ENCODE measurements around the gene LYPD4. TPM values are rescaled to one million over a fixed set of nuclear protein-coding genes. Genes with fewer than 3 reads are reported as not detected.

Gene LYPD4
- total and polyA plus RNA-seq, 9 donors, result not detected

GRCh38 chr19:41853344-41853743 lies 8.9 kb upstream of the LYPD4 start:
- Histone ChIP-seq H3K27me3 (ENCODE audit: control insufficient read depth, insufficient read depth, low read length) (peaks cover 17% of the 10 kb centered on the region), H3K4me1 (ENCODE audit: control insufficient read depth, insufficient read depth, low read length) (no peaks in the 10 kb centered on the region), H3K9me3 (replicated peaks; ENCODE audit: control insufficient read depth, low read depth, low read length) (no peaks in the 10 kb centered on the region), H3K36me3 (ENCODE audit: control insufficient read depth, insufficient read depth, low read length) (no peaks in the 10 kb centered on the region), H3K27ac (ENCODE audit: low read length) (no peak overlapping the region), H3K4me3 (ENCODE audit: low read length) (no peak overlapping the region)
- DNase-seq, result no peak
- 0% methylated on average over 1 of the region's 2 CpGs for WGBS (ENCODE audit: insufficient coverage)

GRCh38 chr19:41851456-41851855 lies 7.0 kb upstream of the LYPD4 start:
- DNase-seq, result no peak
- Histone ChIP-seq H3K27me3 (ENCODE audit: control insufficient read depth, insufficient read depth, low read length) (peaks cover 17% of the 10 kb centered on the region), H3K36me3 (ENCODE audit: control insufficient read depth, insufficient read depth, low read length) (no peaks in the 10 kb centered on the region), H3K4me1 (ENCODE audit: control insufficient read depth, insufficient read depth, low read length) (no peaks in the 10 kb centered on the region), H3K9me3 (replicated peaks; ENCODE audit: control insufficient read depth, low read depth, low read length) (no peaks in the 10 kb centered on the region), H3K4me3 (ENCODE audit: low read length) (no peak overlapping the region), H3K27ac (ENCODE audit: low read length) (no peak overlapping the region)
- WGBS (ENCODE audit: insufficient coverage), result 14% methylated on average over 1 of the region's 4 CpGs

GRCh38 chr19:41850381-41850780 lies 5.9 kb upstream of the LYPD4 start:
- H3K27ac ChIP-seq (ENCODE audit: low read length), result no peak overlapping the region
- DNase-seq, result no peak
- 62% methylated on average over 4 of the region's 5 CpGs for WGBS (ENCODE audit: insufficient coverage)
- H3K36me3 ChIP-seq (ENCODE audit: control insufficient read depth, insufficient read depth, low read length), result no peaks in the 10 kb centered on the region
- H3K4me1 ChIP-seq (ENCODE audit: control insufficient read depth, insufficient read depth, low read length), result no peaks in the 10 kb centered on the region
- peaks cover 17% of the 10 kb centered on the region for H3K27me3 ChIP-seq (ENCODE audit: control insufficient read depth, insufficient read depth, low read length)
- H3K9me3 ChIP-seq (replicated peaks; ENCODE audit: control insufficient read depth, low read depth, low read length), result no peaks in the 10 kb centered on the region
- H3K4me3 ChIP-seq (ENCODE audit: low read length), result no peak overlapping the region

- Histone ChIP-seq H3K27me3 (ENCODE audit: control insufficient read depth, insufficient read depth, low read length) (peaks cover 13% of the 10 kb centered on the region), H3K9me3 (replicated peaks; ENCODE audit: control insufficient read depth, low read depth, low read length) (no peaks in the 10 kb centered on the region), H3K27ac (ENCODE audit: low read length) (no peak overlapping the region), H3K4me1 (ENCODE audit: control insufficient read depth, insufficient read depth, low read length) (no peaks in the 10 kb centered on the region), H3K36me3 (ENCODE audit: control insufficient read depth, insufficient read depth, low read length) (no peaks in the 10 kb centered on the region), H3K4me3 (ENCODE audit: low read length) (no peak overlapping the region)
- WGBS (ENCODE audit: insufficient coverage), result no CpG with 5 or more reads among the region's 2 CpGs
- DNase-seq, result no peak
These were observed 4.6 kb upstream of the LYPD4 start for GRCh38 chr19:41849067-41849466.

- no peaks in the 10 kb centered on the region for H3K9me3 ChIP-seq (replicated peaks; ENCODE audit: control insufficient read depth, low read depth, low read length)
- H3K27me3 ChIP-seq (ENCODE audit: control insufficient read depth, insufficient read depth, low read length), result peaks cover 10% of the 10 kb centered on the region
- DNase-seq, result no peak
- WGBS (ENCODE audit: insufficient coverage), result 85% methylated on average over 5 of the region's 6 CpGs
- no peaks in the 10 kb centered on the region for H3K36me3 ChIP-seq (ENCODE audit: control insufficient read depth, insufficient read depth, low read length)
- no peaks in the 10 kb centered on the region for H3K4me1 ChIP-seq (ENCODE audit: control insufficient read depth, insufficient read depth, low read length)
- H3K4me3 ChIP-seq (ENCODE audit: low read length), result no peak overlapping the region
- no peak overlapping the region for H3K27ac ChIP-seq (ENCODE audit: low read length)
These were observed 4.2 kb upstream of the LYPD4 start for GRCh38 chr19:41848666-41849065.

GRCh38 chr19:41847351-41848105 lies 3.0 kb upstream of the LYPD4 start:
- H3K27me3 ChIP-seq (ENCODE audit: control insufficient read depth, insufficient read depth, low read length), result peaks cover 7% of the 10 kb centered on the region
- WGBS (ENCODE audit: insufficient coverage), result 86% methylated on average over 8 of the region's 19 CpGs
- no peaks in the 10 kb centered on the region for H3K9me3 ChIP-seq (replicated peaks; ENCODE audit: control insufficient read depth, low read depth, low read length)
- no peak overlapping the region for H3K27ac ChIP-seq (ENCODE audit: low read length)
- no peak overlapping the region for H3K4me3 ChIP-seq (ENCODE audit: low read length)
- no peaks in the 10 kb centered on the region for H3K4me1 ChIP-seq (ENCODE audit: control insufficient read depth, insufficient read depth, low read length)
- no peaks in the 10 kb centered on the region for H3K36me3 ChIP-seq (ENCODE audit: control insufficient read depth, insufficient read depth, low read length)
- DNase-seq, result no peak

- DNase-seq, result no peak
- Histone ChIP-seq H3K9me3 (replicated peaks; ENCODE audit: control insufficient read depth, low read depth, low read length) (no peaks in the 10 kb centered on the region), H3K27me3 (ENCODE audit: control insufficient read depth, insufficient read depth, low read length) (no peaks in the 10 kb centered on the region), H3K27ac (ENCODE audit: low read length) (no peak overlapping the region), H3K4me1 (ENCODE audit: control insufficient read depth, insufficient read depth, low read length) (no peaks in the 10 kb centered on the region), H3K36me3 (ENCODE audit: control insufficient read depth, insufficient read depth, low read length) (no peaks in the 10 kb centered on the region), H3K4me3 (ENCODE audit: low read length) (no peak overlapping the region)
- 92% methylated on average over 7 of the region's 23 CpGs for WGBS (ENCODE audit: insufficient coverage)
These were observed 638 bp upstream of the LYPD4 start for GRCh38 chr19:41845051-41845590.

DNA sequence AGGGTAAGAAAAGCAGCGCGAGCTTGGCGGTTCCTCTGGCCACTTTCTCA lies 343 bp upstream of the LYPD4 start, which contains the start of gene DMRTC2:
Gene DMRTC2, plus strand, starts transcription at position 42 of the 50 bp plus-strand sequence. CDS start 2,387 bp downstream, outside the sequence.
- WGBS (ENCODE audit: insufficient coverage), result no CpG with 5 or more reads among the region's 3 CpGs
- Histone ChIP-seq H3K27me3 (ENCODE audit: control insufficient read depth, insufficient read depth, low read length) (no peaks in the 10 kb centered on the region), H3K4me3 (ENCODE audit: low read length) (no peak within 1 kb of the TSS), H3K36me3 (ENCODE audit: control insufficient read depth, insufficient read depth, low read length) (no peaks in the 10 kb centered on the region), H3K27ac (ENCODE audit: low read length) (no peak within 1 kb of the TSS), H3K9me3 (replicated peaks; ENCODE audit: control insufficient read depth, low read depth, low read length) (no peaks in the 10 kb centered on the region), H3K4me1 (ENCODE audit: control insufficient read depth, insufficient read depth, low read length) (no peaks in the 10 kb centered on the region)
- no peak for DNase-seq

DNA sequence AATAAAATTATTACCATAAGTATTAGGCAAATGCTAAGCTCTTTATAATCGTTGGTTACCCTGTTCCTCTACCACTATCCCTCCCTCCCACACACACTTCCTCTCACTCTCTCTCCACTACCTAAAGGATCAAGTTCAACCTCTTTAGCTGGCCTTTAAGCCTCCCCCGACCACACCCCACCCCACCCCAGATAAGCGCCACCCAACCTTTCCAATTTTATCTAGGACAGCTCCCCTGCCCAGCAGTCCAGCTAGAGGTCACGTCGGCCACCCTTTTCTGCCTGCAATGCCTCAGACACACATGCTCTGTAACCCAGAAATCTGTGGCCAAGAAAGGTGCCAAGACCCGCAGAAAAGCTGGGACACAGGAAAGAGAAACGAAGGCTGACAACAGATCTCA lies 1.1 kb downstream of the LYPD4 start:
- no peak overlapping the region for H3K4me3 ChIP-seq (ENCODE audit: low read length)
- no peak overlapping the region for H3K27ac ChIP-seq (ENCODE audit: low read length)
- H3K27me3 ChIP-seq (ENCODE audit: control insufficient read depth, insufficient read depth, low read length), result peaks cover 5% of the 10 kb centered on the region
- no peak for DNase-seq
- no peaks in the 10 kb centered on the region for H3K9me3 ChIP-seq (replicated peaks; ENCODE audit: control insufficient read depth, low read depth, low read length)
- H3K4me1 ChIP-seq (ENCODE audit: control insufficient read depth, insufficient read depth, low read length), result no peaks in the 10 kb centered on the region
- WGBS (ENCODE audit: insufficient coverage), result 65% methylated on average over 7 of the region's 7 CpGs
- H3K36me3 ChIP-seq (ENCODE audit: control insufficient read depth, insufficient read depth, low read length), result no peaks in the 10 kb centered on the region

DNA sequence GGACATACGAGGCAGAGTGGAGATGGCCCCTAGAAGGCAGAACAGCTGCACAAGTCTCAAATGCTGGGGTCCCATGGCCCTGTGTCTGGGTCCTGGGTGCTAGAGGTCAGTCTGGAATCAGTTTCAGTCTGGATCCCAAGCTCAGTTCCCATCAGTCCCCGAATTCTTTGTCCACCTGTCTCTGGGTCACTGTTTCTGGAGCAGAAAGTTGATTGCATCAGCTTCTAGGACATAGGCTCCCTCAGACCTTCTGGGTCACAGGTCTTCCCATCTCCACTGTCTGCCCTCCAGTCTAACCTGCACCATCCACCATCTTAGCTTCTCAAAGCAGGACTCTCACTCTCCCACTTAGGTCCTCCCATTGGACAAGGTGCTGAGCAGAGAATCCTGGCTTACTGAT lies 5.3 kb downstream of the LYPD4 start:
- Histone ChIP-seq H3K27ac (ENCODE audit: low read length) (no peak overlapping the region), H3K9me3 (replicated peaks; ENCODE audit: control insufficient read depth, low read depth, low read length) (no peaks in the 10 kb centered on the region), H3K27me3 (ENCODE audit: control insufficient read depth, insufficient read depth, low read length) (peaks cover 9% of the 10 kb centered on the region), H3K36me3 (ENCODE audit: control insufficient read depth, insufficient read depth, low read length) (no peaks in the 10 kb centered on the region), H3K4me1 (ENCODE audit: control insufficient read depth, insufficient read depth, low read length) (no peaks in the 10 kb centered on the region), H3K4me3 (ENCODE audit: low read length) (no peak overlapping the region)
- DNase-seq, result no peak
- 59% methylated on average over 2 of the region's 2 CpGs for WGBS (ENCODE audit: insufficient coverage)

Data from muscle of leg (tissue), 11 donors.